Upper lobe of right lung (tissue), 1 donor: ENCODE results near the gene RPS6KA2. TPM values are rescaled to one million over a fixed set of nuclear protein-coding genes. Genes with fewer than 3 reads are reported as not detected.

Experiments used
- ATAC-seq: fragments of 200-7000 bp; cut with Tn5 transposase; one replicate; pipeline ENCODE4 v1.9.1; 2020; ENCODE audit warnings: mild to moderate bottlenecking, moderate library complexity
- DNase-seq: peaks from one replicate; pipeline ENCODE4 v3.0.0-alpha.2; 2020
- H3K27ac ChIP-seq: fragments of 200-600 bp; one replicate; pipeline ENCODE4 v1.8.0; 2022
- H3K27me3 ChIP-seq: fragments of 200-600 bp; one replicate; pipeline ENCODE4 v1.8.0; 2022; ENCODE audit warnings: mild to moderate bottlenecking
- H3K36me3 ChIP-seq: fragments of 200-600 bp; one replicate; pipeline ENCODE4 v1.8.0; 2022
- H3K4me1 ChIP-seq: fragments of 200-600 bp; one replicate; pipeline ENCODE4 v1.8.0; 2022
- H3K4me3 ChIP-seq: fragments of 200-600 bp; one replicate; pipeline ENCODE4 v1.8.0; 2022; ENCODE audit warnings: mild to moderate bottlenecking
- H3K9me3 ChIP-seq: fragments of 200-600 bp; one replicate; pipeline ENCODE4 v1.8.0; 2022
- intact Hi-C: fragments of 100-400 bp; cut with DNase I; formaldehyde crosslinking; loops from one replicate; pipeline ENCODE4 v1.11.0; 2022
- total RNA-seq: library from RNA; stranded (reverse); fragmentation: NEBNext Ultra II Directional; extraction: Animal tissue kit (Norgen Biotek cat#: 25700); gene quantifications from one replicate; pipeline ENCODE4 v1.2.1, GENCODE V29; 2021
- TF ChIP-seq, protein P1 (sequence below): fragments of 200-600 bp; IDR thresholded peaks from one replicate; pipeline ENCODE4 v1.8.0; 2022; ENCODE audit warnings: antibody characterized with exemption
- donor health status: DM: no; HTN: yes; CAD: no; lungs with severe emphysema.

Gene RPS6KA2
- total RNA-seq, 1 donor from 2014 or later = 136 TPM

DNA sequence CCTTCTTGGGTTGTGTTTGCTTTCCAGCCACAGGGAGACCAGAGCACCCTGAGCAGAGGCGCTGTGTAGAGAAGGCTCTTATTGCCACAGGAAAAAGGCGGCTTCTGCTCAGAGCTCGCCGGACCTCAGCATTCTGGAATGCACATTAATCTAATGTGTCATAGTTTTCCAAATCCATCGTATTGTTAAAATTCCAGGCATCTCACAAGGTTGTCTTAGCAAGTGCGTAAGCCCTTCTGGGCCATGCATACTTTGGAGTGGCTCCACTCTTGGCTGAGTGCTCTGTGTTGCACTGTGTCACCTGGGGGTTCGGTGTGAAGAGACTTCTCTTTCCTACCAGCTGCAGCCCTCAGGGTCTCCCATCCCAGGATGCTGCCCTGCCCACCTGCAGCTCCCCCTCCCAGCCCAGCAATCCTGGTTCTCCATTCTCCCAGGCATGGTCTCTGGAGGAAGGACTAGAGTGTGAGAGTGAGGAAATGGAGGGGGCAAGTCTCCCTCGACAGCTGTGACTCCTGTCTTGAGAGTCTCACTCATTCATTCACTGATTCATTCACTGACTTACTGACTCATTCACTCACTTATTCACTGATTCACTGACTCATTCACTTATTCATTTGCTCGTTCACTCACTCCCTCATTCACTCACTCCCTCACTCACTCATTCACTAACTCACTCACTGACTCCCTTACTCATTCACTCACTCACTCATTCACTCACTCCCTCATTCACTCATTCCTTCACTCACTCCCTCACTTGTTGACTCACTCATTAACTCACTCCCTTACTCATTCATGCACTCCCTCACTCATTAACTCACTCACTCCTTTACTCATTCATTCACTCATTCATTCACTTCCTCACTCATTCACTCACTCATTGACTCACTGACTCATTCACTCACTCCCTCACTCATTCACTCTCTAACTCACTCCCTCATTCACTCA is 160.6 kb downstream of the RPS6KA2 start:
- TF ChIP-seq, protein P1, sequence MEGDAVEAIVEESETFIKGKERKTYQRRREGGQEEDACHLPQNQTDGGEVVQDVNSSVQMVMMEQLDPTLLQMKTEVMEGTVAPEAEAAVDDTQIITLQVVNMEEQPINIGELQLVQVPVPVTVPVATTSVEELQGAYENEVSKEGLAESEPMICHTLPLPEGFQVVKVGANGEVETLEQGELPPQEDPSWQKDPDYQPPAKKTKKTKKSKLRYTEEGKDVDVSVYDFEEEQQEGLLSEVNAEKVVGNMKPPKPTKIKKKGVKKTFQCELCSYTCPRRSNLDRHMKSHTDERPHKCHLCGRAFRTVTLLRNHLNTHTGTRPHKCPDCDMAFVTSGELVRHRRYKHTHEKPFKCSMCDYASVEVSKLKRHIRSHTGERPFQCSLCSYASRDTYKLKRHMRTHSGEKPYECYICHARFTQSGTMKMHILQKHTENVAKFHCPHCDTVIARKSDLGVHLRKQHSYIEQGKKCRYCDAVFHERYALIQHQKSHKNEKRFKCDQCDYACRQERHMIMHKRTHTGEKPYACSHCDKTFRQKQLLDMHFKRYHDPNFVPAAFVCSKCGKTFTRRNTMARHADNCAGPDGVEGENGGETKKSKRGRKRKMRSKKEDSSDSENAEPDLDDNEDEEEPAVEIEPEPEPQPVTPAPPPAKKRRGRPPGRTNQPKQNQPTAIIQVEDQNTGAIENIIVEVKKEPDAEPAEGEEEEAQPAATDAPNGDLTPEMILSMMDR = no peak
- Histone ChIP-seq H3K27ac (no peak overlapping the region), H3K4me3 (no peak overlapping the region), H3K36me3 (peaks cover 51% of the 10 kb centered on the region), H3K4me1 (no peaks in the 10 kb centered on the region), H3K27me3 (no peaks in the 10 kb centered on the region), H3K9me3 (no peaks in the 10 kb centered on the region)
- no peak for DNase-seq
- intact Hi-C loops = no loop called here
- peak; percentile 61 for ATAC-seq

DNA sequence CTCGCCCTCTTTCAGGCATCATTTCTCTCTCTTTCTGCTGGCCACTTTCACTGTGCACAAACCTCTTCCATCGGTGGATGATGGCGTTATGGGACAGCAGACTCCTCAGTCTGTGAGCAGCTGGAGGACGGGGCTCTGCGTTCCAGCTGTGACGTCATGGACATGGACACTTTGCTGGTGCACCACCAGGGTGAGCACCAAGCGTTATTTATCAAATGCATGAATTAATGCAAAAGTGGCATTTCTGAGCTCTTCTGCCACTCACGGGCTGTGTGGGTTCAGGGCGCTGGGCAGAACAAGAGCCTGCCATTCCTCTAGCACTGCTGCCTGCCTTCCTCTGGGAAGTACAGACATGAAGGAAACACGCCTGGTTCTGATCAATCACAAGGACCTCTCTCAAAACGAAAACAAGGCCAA is 161.4 kb downstream of the RPS6KA2 start:
- Histone ChIP-seq H3K4me3 (no peak overlapping the region), H3K9me3 (no peaks in the 10 kb centered on the region), H3K36me3 (peaks cover 51% of the 10 kb centered on the region), H3K27ac (no peak overlapping the region), H3K4me1 (no peaks in the 10 kb centered on the region), H3K27me3 (no peaks in the 10 kb centered on the region)
- intact Hi-C loops = no loop called here
- no peak for DNase-seq
- no peak for ATAC-seq
- TF ChIP-seq, protein P1 = peak; percentile 5

DNA sequence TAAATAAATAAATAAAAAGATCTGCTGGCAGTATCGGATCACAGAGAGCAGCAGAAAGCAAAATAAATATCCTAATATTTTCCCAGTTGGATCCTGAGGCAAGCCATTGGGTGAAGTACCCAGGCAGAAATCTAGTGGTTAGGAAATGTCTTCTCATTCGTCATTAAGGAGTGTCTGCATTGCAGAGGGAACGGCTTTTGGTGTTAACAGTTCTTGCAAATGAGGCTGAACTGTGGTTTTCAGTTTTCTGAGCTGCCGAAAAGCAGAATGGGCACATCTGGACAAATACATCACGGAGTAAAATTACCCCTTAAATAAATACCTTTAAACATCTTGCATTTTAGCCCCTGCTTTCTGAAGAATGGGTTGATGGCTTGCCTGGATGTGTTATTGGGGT is 162.1 kb downstream of the RPS6KA2 start:
- TF ChIP-seq, protein P1 = no peak
- H3K4me3 ChIP-seq = no peak overlapping the region
- intact Hi-C loops = no loop called here
- no peaks in the 10 kb centered on the region for H3K4me1 ChIP-seq
- H3K36me3 ChIP-seq = peaks cover 49% of the 10 kb centered on the region
- H3K9me3 ChIP-seq = no peaks in the 10 kb centered on the region
- DNase-seq = no peak
- no peaks in the 10 kb centered on the region for H3K27me3 ChIP-seq
- no peak for ATAC-seq
- no peak overlapping the region for H3K27ac ChIP-seq

DNA sequence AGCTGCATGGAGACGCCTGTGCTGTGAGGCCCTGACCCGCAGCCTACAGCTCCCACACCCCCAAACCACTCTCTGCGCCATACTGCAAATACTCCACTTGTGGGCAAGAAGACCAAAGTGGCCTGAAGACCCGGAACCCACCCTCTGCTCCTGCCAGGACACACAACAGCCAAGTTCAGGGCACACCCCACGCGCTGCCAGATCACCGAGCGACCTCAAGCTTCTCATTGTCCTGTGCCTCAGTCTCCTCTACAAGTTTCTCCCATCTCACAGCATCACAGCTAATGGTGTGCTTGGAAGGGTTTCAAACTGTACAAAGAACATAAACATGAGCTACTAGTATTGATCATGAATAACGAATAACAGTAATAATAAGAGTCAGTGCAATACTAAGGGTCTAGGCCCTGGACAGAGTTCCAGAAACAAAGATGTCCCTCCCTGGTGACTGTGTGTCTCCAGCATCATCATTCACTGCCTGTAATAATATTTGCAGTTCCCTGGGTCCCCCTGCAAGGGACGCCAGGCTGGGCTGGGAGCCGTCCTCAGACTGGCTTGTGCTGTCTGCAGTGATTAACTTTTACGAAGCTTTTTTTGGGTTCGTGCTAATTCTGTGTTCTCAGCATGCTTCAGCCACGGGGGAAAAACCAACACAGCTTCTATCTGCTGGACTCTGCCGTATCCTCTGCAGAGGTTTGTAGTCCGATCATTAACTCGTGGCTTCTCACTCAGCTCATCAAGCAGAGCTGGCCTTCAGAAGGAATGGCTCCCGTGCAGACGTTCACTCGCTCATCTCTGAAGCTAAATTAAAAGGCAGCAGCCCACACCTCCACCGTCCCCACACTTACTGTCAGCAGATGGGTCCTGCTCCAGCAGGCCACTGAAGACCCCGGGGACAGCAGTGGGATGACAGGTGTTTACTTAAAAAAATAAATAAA is 162.7 kb downstream of the RPS6KA2 start:
- H3K36me3 ChIP-seq = peaks cover 42% of the 10 kb centered on the region
- DNase-seq (no peak), ATAC-seq (no peak)

DNA sequence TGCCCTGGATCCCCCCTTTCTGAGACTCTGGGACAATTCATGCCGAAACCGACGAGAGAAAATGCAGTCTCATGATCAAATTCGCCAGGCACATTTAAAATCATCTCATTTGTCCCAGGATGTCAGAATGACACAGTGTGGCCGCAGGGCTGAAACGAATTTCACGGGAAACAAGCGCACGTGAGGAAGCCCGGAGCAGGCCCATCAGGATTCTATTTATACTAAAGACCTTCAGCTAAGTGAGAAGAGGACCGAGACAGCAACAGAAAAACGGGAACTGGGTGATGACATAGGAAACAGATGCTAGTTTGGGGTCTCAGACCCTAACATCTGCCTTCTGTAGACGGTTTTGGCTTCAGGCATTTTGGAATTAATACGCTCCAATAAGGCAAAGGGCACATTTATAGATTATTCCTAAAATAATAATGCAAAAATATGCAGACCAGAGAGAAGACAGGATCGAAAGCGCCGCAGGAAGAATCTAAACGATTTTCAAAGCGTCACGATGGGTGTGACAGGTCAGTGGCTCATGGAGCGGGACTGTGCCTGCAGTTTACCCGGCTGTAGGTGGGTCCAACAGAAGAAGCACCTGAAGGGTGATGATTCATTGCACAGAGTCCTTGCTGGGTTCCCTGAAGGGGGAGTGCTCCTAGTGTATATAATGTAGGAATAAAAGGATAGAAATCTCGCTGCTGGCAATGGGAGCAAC is 163.5 kb downstream of the RPS6KA2 start:
- Histone ChIP-seq H3K27ac (no peak overlapping the region), H3K4me1 (no peaks in the 10 kb centered on the region), H3K27me3 (no peaks in the 10 kb centered on the region), H3K4me3 (no peak overlapping the region), H3K36me3 (peaks cover 42% of the 10 kb centered on the region), H3K9me3 (no peaks in the 10 kb centered on the region)
- intact Hi-C loops = no loop called here
- TF ChIP-seq, protein P1 = no peak
- no peak for DNase-seq
- no peak for ATAC-seq

More for the DNA sequence above, 162.7 kb downstream of the RPS6KA2 start:
- H3K27me3 ChIP-seq = no peaks in the 10 kb centered on the region
- no peak overlapping the region for H3K4me3 ChIP-seq
- H3K4me1 ChIP-seq = no peaks in the 10 kb centered on the region
- H3K9me3 ChIP-seq = no peaks in the 10 kb centered on the region
- TF ChIP-seq, protein P1 = no peak
- intact Hi-C loops = no loop called here
- no peak overlapping the region for H3K27ac ChIP-seq
